Activated naive CD4-positive, alpha-beta T cell treated with anti-CD3 and anti-CD28 coated beads, Interleukin-2, amount 50 U/mL, for 72 hours (primary cell): ENCODE measurements around the gene LRRC10B. TPM values are rescaled to one million over a fixed set of nuclear protein-coding genes. Genes with fewer than 3 reads are reported as not detected.

ENCODE experiments used
- ATAC-seq, 2 donors: fragments of 150-1000 bp; cut with Tn5 transposase; 2 replicates each; pipeline ENCODE4 v1.10.0; 2021; ENCODE audit warnings: mild to moderate bottlenecking in 2 of 2, moderate library complexity in 2 of 2
- DNase-seq, 2 donors: peaks; one replicate each; pipeline ENCODE4 v3.0.0; 2021 to 2022; ENCODE audit warnings: low spot score in 2 of 2
- H3K27ac Mint-ChIP-seq, 2 donors: one replicate each; pipeline ENCODE4 v1.8.0; 2022; ENCODE audit warnings: mild to moderate bottlenecking in 2 of 2, mixed read lengths in 2 of 2
- H3K36me3 Mint-ChIP-seq, 2 donors: one replicate each; pipeline ENCODE4 v1.8.0; 2022; ENCODE audit warnings: mixed read lengths in 2 of 2
- H3K9me3 Mint-ChIP-seq, 2 donors: one replicate each; pipeline ENCODE4 v1.8.0; 2022; ENCODE audit warnings: mixed read lengths in 2 of 2
- total RNA-seq, 2 donors: library from RNA; stranded (reverse); gene quantifications; one replicate each; pipeline ENCODE4 v1.2.3, GENCODE V29; 2022

LRRC10B gene
- total RNA-seq, 2 donors from 2014 or later, result not detected

GRCh38 chr11:61546663-61547062 is 38.1 kb downstream of the LRRC10B start:
- Mint-ChIP-seq H3K9me3 (no peaks in the 10 kb centered on the region), H3K36me3 (no peaks in the 10 kb centered on the region), H3K27ac (no peak overlapping the region)
- ATAC-seq (no peak), DNase-seq (no peak)

GRCh38 chr11:61547246-61547645 is 38.7 kb downstream of the LRRC10B start:
- no peak for DNase-seq
- Mint-ChIP-seq H3K27ac (no peak overlapping the region), H3K9me3 (no peaks in the 10 kb centered on the region), H3K36me3 (no peaks in the 10 kb centered on the region)
- no peak for ATAC-seq

GRCh38 chr11:61549177-61549576 is 40.6 kb downstream of the LRRC10B start:
- no peak for DNase-seq

DNA sequence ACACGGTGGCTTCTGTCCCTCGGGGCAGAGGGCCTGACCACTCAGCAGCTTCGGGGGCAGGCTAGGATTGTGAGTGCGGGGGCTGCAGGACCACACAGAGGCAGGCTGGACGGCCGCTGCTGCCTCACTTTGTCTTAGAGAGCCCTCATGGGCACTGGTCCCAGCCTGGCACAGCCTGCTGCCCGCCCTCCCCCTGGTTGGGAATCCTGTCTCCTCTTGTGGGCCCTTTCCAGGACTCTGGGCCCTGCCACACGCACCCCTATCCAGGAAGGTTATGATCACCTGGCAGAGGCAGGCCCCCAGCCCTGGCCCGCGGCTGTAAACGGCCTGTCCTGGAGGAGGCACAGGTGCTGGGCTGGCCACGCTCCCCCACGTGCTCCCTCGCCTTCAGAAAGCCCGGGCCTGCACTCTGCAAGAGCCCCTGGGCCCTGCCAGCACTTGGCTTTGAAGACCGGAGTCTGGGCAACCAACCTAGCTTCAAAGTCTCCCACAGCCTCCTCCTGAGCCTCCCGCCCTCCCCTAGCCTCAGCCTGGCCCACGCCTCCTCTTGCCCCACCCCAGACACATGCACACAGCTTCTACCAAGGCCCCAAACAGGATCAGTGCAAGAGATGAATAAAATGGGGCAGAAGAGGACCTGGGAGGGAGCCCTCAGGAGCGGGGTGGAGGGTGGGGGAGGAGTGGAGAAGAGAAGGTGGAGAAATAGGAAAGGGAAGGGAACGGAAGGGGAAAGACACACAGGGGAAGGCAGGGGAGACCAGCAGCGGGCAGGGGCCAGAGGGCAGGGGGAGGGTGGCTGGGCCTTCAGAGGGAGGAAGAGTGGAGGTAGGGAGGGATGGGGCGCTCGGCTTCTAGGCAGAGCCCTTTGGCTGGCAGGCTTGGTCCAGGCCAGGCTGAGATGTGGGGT is 41.4 kb downstream of the LRRC10B start:
- DNase-seq (no peak), ATAC-seq (no peak)
- no peak overlapping the region for H3K27ac Mint-ChIP-seq
- H3K36me3 Mint-ChIP-seq, result no peaks in the 10 kb centered on the region
- H3K9me3 Mint-ChIP-seq, result no peaks in the 10 kb centered on the region

More at GRCh38 chr11:61549177-61549576, 40.6 kb downstream of the LRRC10B start:
- no peaks in the 10 kb centered on the region for H3K9me3 Mint-ChIP-seq
- no peaks in the 10 kb centered on the region for H3K36me3 Mint-ChIP-seq
- ATAC-seq, result no peak
- no peak overlapping the region for H3K27ac Mint-ChIP-seq

- Mint-ChIP-seq H3K36me3 (no peaks in the 10 kb centered on the region), H3K9me3 (no peaks in the 10 kb centered on the region), H3K27ac (no peak overlapping the region)
- no peak for DNase-seq
- no peak for ATAC-seq
Measured at GRCh38 chr11:61550665-61551227, 42.2 kb downstream of the LRRC10B start.

DNA sequence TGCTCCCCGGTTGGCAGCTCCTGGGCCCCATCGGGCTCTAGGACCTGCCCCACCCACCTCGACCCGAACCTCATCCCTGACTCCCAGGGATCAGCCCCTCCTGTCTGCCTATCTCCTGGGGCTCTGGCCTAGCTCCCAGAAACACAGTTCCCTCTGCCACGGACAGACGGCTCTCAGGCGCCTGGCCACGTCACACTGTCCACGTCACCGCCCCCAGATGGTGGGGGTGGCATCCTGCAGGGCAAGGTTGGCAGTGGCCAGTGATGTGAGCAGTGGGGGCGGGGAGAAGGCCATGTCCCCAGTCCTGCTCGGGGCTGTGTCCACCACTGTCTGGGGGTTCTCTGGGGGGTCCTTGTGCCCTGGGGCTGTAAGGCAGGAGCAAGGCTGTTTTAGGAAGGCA is 43.1 kb downstream of the LRRC10B start:
- DNase-seq, result no peak
- H3K9me3 Mint-ChIP-seq, result no peaks in the 10 kb centered on the region
- no peak overlapping the region for H3K27ac Mint-ChIP-seq
- no peak for ATAC-seq
- no peaks in the 10 kb centered on the region for H3K36me3 Mint-ChIP-seq

DNA sequence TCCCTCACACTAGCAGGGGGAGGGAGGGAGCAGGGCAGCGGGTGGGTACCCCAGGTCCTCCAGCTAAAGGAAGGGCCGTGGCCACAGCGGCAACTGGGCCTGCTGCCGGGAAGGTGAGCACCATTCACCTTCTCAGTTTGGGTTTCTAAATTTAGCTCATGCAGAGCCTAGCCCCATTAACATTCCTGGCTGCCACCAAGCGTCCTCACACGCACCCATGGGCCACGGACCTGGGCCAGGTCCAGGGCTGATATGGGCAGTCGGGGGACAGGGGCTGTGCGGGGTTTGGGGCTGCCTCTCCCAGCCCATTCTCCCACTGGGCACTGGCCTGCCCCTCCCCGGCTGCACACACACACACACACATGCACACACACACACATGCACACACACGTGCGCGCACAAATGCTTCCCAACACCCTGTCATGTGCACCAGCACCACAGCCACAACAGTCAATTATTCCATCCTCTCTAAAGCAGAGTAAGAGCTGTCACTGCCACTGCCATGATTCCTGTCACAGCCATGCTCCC is 43.6 kb downstream of the LRRC10B start:
- H3K9me3 Mint-ChIP-seq, result no peaks in the 10 kb centered on the region
- H3K27ac Mint-ChIP-seq, result peak overlapping the region in 1 of 2 donors; percentile 44
- DNase-seq (no peak), ATAC-seq (no peak)
- H3K36me3 Mint-ChIP-seq, result no peaks in the 10 kb centered on the region

- no peaks in the 10 kb centered on the region for H3K36me3 Mint-ChIP-seq
- H3K9me3 Mint-ChIP-seq, result no peaks in the 10 kb centered on the region
- ATAC-seq (no peak), DNase-seq (no peak)
- no peak overlapping the region for H3K27ac Mint-ChIP-seq
Measured at GRCh38 chr11:61553373-61554171, 45.0 kb downstream of the LRRC10B start.

- H3K9me3 Mint-ChIP-seq, result no peaks in the 10 kb centered on the region
- peak in 1 of 2 donors; percentile 32 for ATAC-seq
Measured at GRCh38 chr11:61554172-61554988, 45.8 kb downstream of the LRRC10B start.

GRCh38 chr11:61555051-61555969 is 46.8 kb downstream of the LRRC10B start:
- H3K27ac Mint-ChIP-seq, result no peak overlapping the region
- DNase-seq (no peak), ATAC-seq (peak in 1 of 2 donors; percentile 36)
- no peaks in the 10 kb centered on the region for H3K36me3 Mint-ChIP-seq
- H3K9me3 Mint-ChIP-seq, result no peaks in the 10 kb centered on the region

More at GRCh38 chr11:61554172-61554988, 45.8 kb downstream of the LRRC10B start:
- H3K36me3 Mint-ChIP-seq, result no peaks in the 10 kb centered on the region
- no peak for DNase-seq
- no peak overlapping the region for H3K27ac Mint-ChIP-seq

GRCh38 chr11:61555978-61556377 is 47.4 kb downstream of the LRRC10B start:
- Mint-ChIP-seq H3K27ac (no peak overlapping the region), H3K9me3 (no peaks in the 10 kb centered on the region), H3K36me3 (no peaks in the 10 kb centered on the region)
- DNase-seq (no peak), ATAC-seq (no peak)

DNA sequence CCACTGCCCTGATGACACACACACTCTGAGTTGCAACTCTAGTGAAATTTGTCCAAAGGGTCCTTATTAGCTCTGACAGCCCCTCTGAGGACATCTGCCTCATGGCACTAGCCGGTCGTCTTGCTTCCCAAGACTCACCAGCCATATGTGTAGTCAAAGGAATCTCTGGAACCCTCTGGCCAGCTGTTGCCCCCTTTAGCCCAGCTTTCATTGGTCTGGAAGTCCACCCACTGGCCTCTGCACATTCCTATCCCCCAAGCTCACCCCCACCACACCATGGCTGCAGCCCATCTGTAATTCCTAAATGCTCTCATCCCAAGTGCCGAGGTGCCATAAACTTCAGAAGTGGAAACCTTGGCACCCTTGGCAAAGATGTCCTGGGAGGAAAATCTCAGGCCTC is 48.1 kb downstream of the LRRC10B start:
- DNase-seq (no peak), ATAC-seq (no peak)
- Mint-ChIP-seq H3K27ac (no peak overlapping the region), H3K9me3 (no peaks in the 10 kb centered on the region), H3K36me3 (no peaks in the 10 kb centered on the region)
